UCSD-AML1 (cell line): Measurements from ENCODE around the gene AFF3.

Source experiments
- DNase-seq: peaks from one replicate; lab custom pipeline; 2025; ENCODE audit not compliant: unreplicated experiment; lab: John Stamatoyannopoulos, UW

Gene AFF3

GRCh38 chr2:100073110-100073509, 69.3 kb downstream of the AFF3 start:
- DNase-seq, result no peak

DNA sequence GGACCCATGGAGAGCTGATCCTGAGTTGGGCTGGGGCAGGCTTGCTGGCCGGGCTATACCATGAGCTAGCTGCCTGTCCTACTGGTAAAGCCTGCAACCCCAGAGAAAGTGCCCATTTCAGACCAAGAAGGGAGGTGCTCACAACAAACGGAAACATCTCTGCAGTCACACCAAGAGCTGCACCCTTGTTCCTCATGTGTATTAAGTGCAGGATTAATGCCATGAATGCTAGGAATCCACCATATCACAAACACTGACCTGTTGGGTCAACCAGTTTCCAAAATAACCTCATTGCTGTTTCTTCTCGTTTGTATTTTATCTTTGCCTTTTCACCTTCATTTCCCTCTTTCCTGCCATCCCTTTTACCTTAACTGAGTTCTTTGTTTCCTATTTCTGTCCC, 69.9 kb downstream of the AFF3 start:
- DNase-seq, result no peak

GRCh38 chr2:100071335-100072043, 70.9 kb downstream of the AFF3 start:
- no peak for DNase-seq

GRCh38 chr2:100070078-100070477, 72.3 kb downstream of the AFF3 start:
- DNase-seq, result no peak

DNA sequence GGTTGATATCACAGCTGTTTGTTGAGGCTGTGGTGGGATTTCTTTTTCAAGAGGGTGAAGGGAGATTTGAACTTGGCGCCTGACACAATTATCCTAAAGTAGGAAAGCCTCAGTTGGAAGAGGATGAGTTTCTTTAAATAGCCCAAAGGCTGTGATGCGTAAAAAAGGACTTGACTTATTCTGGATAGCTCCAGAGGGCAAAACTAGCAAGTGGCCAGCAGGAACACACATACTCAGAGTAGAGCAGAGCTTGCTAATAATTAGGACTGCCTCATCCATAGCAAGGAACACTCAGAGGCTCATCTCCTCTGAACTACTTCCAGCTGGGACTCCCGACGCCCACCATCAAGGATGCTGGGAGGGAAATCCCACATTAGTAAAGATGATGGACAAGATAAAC, 74.0 kb downstream of the AFF3 start:
- no peak for DNase-seq

- DNase-seq, result no peak
These were observed 74.6 kb downstream of the AFF3 start for GRCh38 chr2:100067784-100068183.

- DNase-seq, result no peak
These were observed 75.5 kb downstream of the AFF3 start for GRCh38 chr2:100066856-100067255.

- DNase-seq, result no peak
These were observed 76.1 kb downstream of the AFF3 start for GRCh38 chr2:100066246-100066645.

DNA sequence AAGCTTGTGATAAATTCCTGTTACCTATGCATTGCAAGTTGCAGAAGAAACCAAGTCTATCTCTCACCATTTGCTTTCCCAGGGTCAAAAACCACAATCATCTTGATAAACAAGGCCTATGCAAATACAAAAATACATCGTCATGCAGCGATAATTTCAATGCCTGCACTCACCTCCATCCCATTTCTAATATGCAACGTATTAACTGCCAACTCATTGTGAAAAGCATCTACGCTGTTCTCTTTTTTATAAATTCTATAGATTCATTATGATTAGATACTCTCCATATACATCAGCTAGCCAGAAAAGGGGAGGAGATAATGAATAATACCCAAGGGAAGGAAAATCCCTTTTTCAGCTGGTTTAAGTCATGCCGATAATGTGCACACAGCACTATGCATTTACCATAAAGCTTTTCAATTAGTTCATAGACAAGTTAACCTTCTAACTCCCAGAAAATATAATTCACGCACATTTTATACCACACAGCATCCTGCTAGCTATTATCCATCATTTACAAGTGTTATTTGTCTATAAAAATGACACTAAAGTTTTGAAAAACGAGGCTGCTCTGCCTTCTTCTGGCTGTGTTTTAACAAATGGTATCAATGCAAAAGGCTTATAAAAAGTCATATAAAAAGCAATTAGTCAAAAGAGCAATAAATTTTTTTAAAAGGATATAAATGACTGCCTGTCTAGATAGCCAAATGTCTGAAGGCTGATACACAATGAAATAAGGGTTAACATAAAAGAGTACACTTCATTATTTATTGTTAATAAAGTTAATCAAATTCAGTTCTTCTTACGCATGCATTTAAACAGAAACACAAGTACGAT, 77.6 kb downstream of the AFF3 start:
- no peak for DNase-seq

- DNase-seq, result no peak
These were observed 78.2 kb downstream of the AFF3 start for GRCh38 chr2:100064165-100064564.

DNA sequence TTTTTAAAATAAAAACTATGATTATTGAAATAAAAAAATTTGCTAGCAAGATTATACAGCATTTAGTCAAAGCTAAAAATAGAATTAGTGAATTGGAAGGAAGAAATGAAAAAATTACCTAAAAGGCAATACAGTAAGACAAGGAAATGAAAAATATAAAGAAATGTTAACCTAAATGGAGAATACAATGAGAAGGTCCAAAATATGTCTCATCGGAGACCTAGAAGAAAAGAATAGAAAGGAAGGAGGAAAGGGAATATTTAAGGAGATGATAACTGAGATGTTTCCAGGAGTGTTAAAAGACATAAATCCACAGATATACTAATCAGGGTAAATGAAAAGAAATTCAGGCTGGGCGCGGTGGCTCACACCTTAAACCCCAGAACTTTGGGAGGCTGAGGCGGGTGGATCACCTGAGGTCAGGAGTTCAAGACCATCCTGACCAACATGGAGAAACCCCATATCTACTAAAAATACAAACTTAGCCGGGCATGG, 78.9 kb downstream of the AFF3 start:
- DNase-seq, result no peak

DNA sequence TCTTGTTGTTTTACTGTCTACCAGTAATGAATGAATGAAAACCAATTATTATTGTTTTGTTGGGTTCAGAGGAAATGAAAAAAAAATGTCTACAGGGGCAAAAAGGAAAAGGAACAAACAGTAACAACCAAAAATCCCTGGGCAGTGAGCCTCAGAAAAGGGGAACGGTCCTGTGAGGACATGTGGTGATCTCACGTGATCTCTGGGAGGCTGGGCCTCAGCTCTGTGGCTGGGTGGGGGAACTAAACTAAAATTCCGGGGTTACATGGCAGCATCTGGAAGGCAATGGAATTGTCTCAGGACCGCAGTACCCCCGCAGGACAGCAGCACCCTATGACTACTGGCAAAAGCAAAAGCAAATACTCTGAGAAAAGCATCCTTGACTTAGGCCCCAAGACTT, 80.1 kb downstream of the AFF3 start:
- no peak for DNase-seq

- DNase-seq, result no peak
These were observed 81.5 kb downstream of the AFF3 start for GRCh38 chr2:100060875-100061274.

DNA sequence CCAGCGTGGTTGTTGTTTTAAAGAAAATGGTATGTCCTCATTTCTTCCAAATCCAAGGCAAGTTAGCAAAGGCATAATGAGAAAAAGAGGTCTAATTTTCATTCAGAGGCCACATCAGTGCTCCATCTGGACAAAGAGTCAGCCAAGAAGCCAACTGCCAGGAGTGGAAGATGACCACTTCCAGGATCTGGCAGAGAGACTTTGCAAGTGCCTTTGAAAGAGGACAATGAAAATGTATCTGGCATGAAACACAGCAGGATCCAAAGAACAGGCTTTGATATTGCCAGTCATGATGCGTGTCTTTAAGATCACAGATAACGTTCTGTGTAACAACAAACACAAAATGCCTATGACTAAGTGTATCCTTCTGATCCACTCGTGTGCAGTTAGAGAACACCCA, 82.8 kb downstream of the AFF3 start:
- no peak for DNase-seq

DNA sequence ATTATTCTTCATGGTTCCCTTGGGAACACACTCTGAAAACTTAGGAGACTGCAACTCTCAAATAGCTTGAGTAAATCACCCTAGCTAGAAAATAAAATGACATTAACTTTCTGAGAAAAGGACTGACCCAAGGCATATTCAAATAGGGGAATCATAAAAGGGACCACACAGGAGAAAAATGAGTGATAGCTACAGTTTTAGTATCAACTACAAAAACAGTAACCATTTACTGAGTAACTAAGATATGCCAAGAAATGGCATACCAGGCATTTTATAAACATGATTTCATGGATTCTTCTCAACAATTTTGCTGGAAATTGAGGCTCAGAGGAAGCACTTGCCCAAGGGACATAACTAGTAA, 84.5 kb downstream of the AFF3 start:
- DNase-seq, result no peak

DNA sequence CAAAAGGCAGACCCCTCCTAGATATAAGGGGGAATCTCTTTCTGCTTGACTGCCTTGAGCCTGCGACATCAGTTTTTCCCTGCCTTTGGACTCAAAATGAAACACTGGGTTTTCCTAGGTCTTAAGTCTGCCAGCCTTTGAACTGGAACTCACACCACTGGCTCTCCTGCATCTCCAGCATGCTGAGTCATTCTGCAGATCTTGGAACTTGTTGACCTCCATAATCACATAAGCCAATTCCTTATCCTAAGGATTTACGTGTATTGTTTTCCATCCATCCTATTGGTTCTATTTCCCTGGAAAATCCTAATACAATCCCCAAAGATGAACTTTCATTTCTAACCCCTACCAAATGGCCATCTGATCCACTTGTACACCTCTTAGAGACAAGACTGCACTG, 88.0 kb downstream of the AFF3 start:
- DNase-seq, result no peak

- DNase-seq, result no peak
These were observed 89.1 kb downstream of the AFF3 start for GRCh38 chr2:100053087-100053885.

- DNase-seq, result no peak
These were observed 89.7 kb downstream of the AFF3 start for GRCh38 chr2:100052650-100053049.

GRCh38 chr2:100051253-100051652, 91.1 kb downstream of the AFF3 start:
- DNase-seq, result no peak

DNA sequence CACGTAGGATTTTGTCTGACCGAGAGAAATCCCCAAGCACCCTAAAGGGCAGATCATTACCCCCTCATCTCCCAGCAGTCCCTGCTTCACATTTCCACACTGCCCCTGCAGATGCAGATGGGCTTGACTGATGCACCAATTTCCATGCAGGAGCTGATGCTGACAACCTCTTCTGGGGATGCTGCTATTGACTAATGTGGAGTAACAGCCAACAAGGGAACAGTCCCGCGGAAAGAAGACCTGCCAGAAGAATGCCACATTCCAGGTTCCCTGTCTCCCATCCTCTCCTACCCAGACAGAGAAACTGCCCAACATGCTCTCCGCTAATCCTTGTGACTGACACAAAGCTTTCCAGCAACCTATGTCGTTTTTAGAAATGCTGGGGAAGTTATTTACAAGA, 91.7 kb downstream of the AFF3 start:
- no peak for DNase-seq
